ENCODE data around the gene TIMM44. TPM values are rescaled to one million over a fixed set of nuclear protein-coding genes. Genes with fewer than 3 reads are reported as not detected.

TIMM44 gene
- total and polyA plus RNA-seq, 2 of the 8 experiments (the other 6 are each of a cell fraction or from before 2014, with no cell fraction given), result 131 to 150 TPM

DNA sequence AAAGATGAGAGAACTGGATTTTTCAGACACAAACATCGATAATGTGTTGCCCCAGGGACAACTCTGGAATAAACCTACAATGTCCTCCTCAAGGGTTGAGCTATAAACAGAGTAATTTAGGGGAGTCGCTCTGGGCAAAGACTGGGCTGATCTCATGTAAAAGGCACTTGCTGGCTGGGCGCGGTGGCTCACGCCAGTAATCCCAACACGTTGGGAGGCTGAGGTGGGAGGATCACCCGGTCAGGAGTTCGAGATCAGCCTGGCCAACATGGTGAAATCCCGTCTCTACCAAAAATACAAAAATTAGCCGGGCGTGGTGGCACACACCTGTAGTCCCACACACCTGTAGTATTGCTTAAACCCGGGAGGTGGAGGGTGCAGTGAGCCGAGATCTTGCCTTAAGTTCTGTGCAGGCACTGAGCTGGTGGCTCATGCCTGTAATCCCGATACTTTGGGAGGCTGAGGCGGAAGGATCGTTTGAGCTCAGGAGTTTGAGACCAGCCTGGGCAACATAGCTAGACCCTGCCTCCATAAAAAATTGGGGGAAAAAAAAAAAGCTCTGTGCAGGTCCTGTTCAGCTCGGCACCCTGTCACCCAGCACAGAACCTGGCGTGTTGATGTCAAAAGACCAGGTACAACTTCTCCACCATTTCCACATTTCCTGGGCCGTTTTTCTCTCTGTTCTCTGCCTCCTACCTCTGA, 1.4 kb downstream of the TIMM44 start:
- no peak overlapping the region for H4K5ac ChIP-seq (ENCODE audit: insufficient read length, low read depth, low read length)
- H3K4me2 ChIP-seq (ENCODE audit: insufficient read depth in 1 of 2, low read depth in 2 of 2, low read length in 2 of 2), result peak overlapping the region; percentile 74 to 76; a peak in 3 of 4 replicates
- H2BK120ac ChIP-seq (replicated peaks; ENCODE audit: low read depth, low read length), result no peak overlapping the region
- no peak overlapping the region for H2BK15ac ChIP-seq (ENCODE audit: low read length)
- no peak overlapping the region for H3K18ac ChIP-seq (ENCODE audit: extremely low read depth, low read length)
- H3K79me1 ChIP-seq (ENCODE audit: low read depth, low read length), result peaks cover 8% of the 10 kb centered on the region
- H3K9me3 ChIP-seq (ENCODE audit: insufficient read depth in 2 of 2, low read depth in 1 of 2, low read length in 1 of 2), result no peaks in the 10 kb centered on the region
- H3K27ac ChIP-seq (ENCODE audit: low read depth, low read length), result no peak overlapping the region
- H3K23ac ChIP-seq (ENCODE audit: insufficient read length), result no peak overlapping the region
- H4K91ac ChIP-seq (replicated peaks; ENCODE audit: insufficient read length, low read length), result no peak overlapping the region
- DNase-seq (ENCODE audit: low read depth in 1 of 2, low spot score in 2 of 2) (no peak), FAIRE-seq (no peak)
- H3K36me3 ChIP-seq (ENCODE audit: control insufficient read depth in 2 of 4, insufficient read depth in 4 of 4, low read length in 3 of 4), result peaks cover 2 to 39% (median 20%) of the 10 kb centered on the region in 4 experiments
- H3K79me2 ChIP-seq (ENCODE audit: control insufficient read depth in 1 of 2, insufficient read depth in 2 of 2, low read length in 2 of 2), result peaks cover 5 to 28% of the 10 kb centered on the region in 2 experiments; a peak in 3 of 4 replicates
- H3K4me1 ChIP-seq (replicated peaks in 1 of 4; ENCODE audit: control insufficient read depth in 3 of 4, insufficient read depth in 4 of 4, low read length in 3 of 4), result peaks cover 0 to 3% (median 0%) of the 10 kb centered on the region in 4 experiments; a peak in 1 of 7 replicates
- POLR2A ChIA-PET (ENCODE audit: partially characterized antibody), result interaction anchor here (0.6 to 13.5 kb wide), 12 partner anchors 11 to 219 kb away, joined by 3 to 205 read pairs (median 4); partner anchors contain the start of genes CTXN1 and SNAPC2
- H3K9ac ChIP-seq (replicated peaks in 1 of 4; ENCODE audit: extremely low read depth in 1 of 4, low read depth in 3 of 4, low read length in 3 of 4), result no peak overlapping the region
- H3K14ac ChIP-seq (ENCODE audit: insufficient read length), result no peak overlapping the region
- CTCF ChIA-PET (ENCODE audit: partially characterized antibody), result interaction anchor here (0.7 to 3.8 kb wide), 5 partner anchors 8 to 73 kb away, joined by 3 to 19 read pairs (median 4); partner anchors contain the start of gene CTXN1
- no peak overlapping the region for H3K56ac ChIP-seq (replicated peaks; ENCODE audit: insufficient read length, low read depth, low read length)
- TF ChIP-seq SUZ12 (IDR thresholded peaks at IDR 0.05; ENCODE audit: low read length), result no peak
- no peak for TF ChIP-seq CTBP2 (IDR thresholded peaks at IDR 0.05; ENCODE audit: borderline replicate concordance, insufficient read depth, insufficient read length, low read length)
- TF ChIP-seq CHD1 (IDR thresholded peaks at IDR 0.05; ENCODE audit: low read depth, low read length), result no peak
- no peak for TF ChIP-seq BRCA1 (IDR thresholded peaks at IDR 0.05; ENCODE audit: low read depth, low read length)
- no peak for TF ChIP-seq CHD2 (IDR thresholded peaks at IDR 0.05; ENCODE audit: low read length)
- TF ChIP-seq ATF2 (IDR thresholded peaks at IDR 0.05; ENCODE audit: low read length), result no peak
- TF ChIP-seq JUND (IDR thresholded peaks at IDR 0.05; ENCODE audit: low read length), result no peak
- TF ChIP-seq, protein P1, sequence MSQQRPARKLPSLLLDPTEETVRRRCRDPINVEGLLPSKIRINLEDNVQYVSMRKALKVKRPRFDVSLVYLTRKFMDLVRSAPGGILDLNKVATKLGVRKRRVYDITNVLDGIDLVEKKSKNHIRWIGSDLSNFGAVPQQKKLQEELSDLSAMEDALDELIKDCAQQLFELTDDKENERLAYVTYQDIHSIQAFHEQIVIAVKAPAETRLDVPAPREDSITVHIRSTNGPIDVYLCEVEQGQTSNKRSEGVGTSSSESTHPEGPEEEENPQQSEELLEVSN (IDR thresholded peaks at IDR 0.05), result no peak
- no peak for TF ChIP-seq SP4 (IDR thresholded peaks at IDR 0.05; ENCODE audit: low read length)
- no peak overlapping the region for H3K4ac ChIP-seq (replicated peaks; ENCODE audit: insufficient read length, low read depth, low read length)
- WGBS, 2 experiments (ENCODE audit: extremely low coverage in 1 of 2, insufficient coverage in 1 of 2, insufficient read length in 1 of 2, insufficient replicate concordance in 2 of 2, low coverage in 1 of 2, low lambda C conversion rate in 2 of 2, missing lambda C conversion rate in 1 of 2), result 94% methylated on average over 19 of the region's 19 CpGs; no CpG with 5 or more reads in 1 of the 2 experiments
- no peak overlapping the region for H2BK5ac ChIP-seq (ENCODE audit: low read depth, low read length)
- H2BK12ac ChIP-seq (ENCODE audit: low read depth, low read length), result no peak overlapping the region
- H2AFZ ChIP-seq (ENCODE audit: low read length), result no peak overlapping the region
- H4K20me1 ChIP-seq (replicated peaks in 1 of 2; ENCODE audit: control insufficient read depth in 1 of 2, insufficient read depth in 2 of 2, low read length in 2 of 2), result peaks cover 0 to 5% of the 10 kb centered on the region in 2 experiments
- peaks cover 3% of the 10 kb centered on the region; the same call in 1 of the 2 replicates for H3K23me2 ChIP-seq (ENCODE audit: low read depth, low read length)
- no peaks in the 10 kb centered on the region for H3K27me3 ChIP-seq (replicated peaks in 1 of 4; ENCODE audit: control insufficient read depth in 3 of 4, extremely low read depth in 1 of 4, insufficient read depth in 3 of 4, low read length in 3 of 4)
- no peak overlapping the region for H2AK5ac ChIP-seq (ENCODE audit: low read depth, low read length)
- H4K8ac ChIP-seq (ENCODE audit: extremely low read depth, insufficient read depth, low read length), result no peak overlapping the region
- H2BK20ac ChIP-seq (ENCODE audit: low read length), result no peak overlapping the region
- H3K4me3 ChIP-seq (ENCODE audit: extremely low read depth in 1 of 4, insufficient read depth in 2 of 4, low read depth in 3 of 4, low read length in 4 of 4), result peak overlapping the region; percentile 90 to 99 (median 97); a peak in 6 of 8 replicates
